GM19455 (cell line): ENCODE measurements around the gene TEAD3.

Experiments
- ATAC-seq: cut with Tn5 transposase; IDR thresholded peaks from one replicate; pipeline ENCODE4 v1.9.1; 2021; ENCODE audit not compliant: unreplicated experiment

TEAD3 gene

DNA sequence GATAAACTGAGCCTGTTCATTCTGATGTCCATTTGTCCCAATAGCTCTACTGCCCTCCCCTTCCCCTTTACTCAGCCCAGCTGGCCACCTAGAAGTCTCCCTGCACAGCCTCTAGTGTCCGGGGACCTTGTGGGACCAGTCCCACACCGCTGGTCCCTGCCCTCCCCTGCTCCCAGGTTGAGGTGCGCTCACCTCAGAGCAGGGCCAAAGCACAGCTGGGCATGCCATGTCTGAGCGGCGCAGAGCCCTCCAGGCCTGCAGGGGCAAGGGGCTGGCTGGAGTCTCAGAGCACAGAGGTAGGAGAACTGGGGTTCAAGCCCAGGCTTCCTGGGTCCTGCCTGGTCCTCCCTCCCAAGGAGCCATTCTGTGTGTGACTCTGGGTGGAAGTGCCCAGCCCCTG, 69.4 kb downstream of the TEAD3 start:
- ATAC-seq, result no peak

DNA sequence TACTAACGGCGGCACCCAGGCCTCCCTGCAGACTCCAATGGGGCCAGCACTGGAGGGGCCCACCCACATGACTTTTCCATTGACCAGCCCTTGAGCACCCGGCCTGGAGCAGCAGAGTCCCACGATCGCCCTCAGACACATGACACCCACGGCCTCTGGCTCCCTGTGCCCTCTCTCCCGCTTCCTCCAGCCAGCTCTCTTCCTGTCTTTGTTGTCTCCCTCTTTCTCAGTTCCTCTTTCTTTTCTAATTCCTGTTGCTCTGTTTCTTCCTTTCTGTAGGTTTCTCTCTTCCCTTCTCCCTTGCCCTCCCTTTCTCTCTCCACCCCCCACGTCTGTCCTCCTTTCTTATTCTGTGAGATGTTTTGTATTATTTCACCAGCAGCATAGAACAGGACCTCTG, 70.8 kb downstream of the TEAD3 start:
- no peak for ATAC-seq

- no peak for ATAC-seq
These were observed 71.6 kb downstream of the TEAD3 start for GRCh38 chr6:35425284-35425683.
